ENCODE measurements around the gene GCHFR. TPM values are rescaled to one million over a fixed set of nuclear protein-coding genes. Genes with fewer than 3 reads are reported as not detected.
A peak's percentile ranks its signal among the peaks of the same experiment; 100 is the strongest.

Gene GCHFR
- total RNA-seq, 1 donor from 2014 or later, result 1.6 TPM

GRCh38 chr15:40803688-40804087, 39.8 kb downstream of the GCHFR start:
- no peak for DNase-seq (ENCODE audit: low spot score)
- intact Hi-C loops (cut with DNase I), result no loop called here

GRCh38 chr15:40806672-40807027, 42.8 kb downstream of the GCHFR start:
- intact Hi-C loops (cut with DNase I), result loop anchor here (1.0 to 5.0 kb wide), 3 partner anchors 51 to 114 kb away; partner anchors contain the start of genes RMDN3 and VPS18
- no peak for DNase-seq (ENCODE audit: low spot score)

DNA sequence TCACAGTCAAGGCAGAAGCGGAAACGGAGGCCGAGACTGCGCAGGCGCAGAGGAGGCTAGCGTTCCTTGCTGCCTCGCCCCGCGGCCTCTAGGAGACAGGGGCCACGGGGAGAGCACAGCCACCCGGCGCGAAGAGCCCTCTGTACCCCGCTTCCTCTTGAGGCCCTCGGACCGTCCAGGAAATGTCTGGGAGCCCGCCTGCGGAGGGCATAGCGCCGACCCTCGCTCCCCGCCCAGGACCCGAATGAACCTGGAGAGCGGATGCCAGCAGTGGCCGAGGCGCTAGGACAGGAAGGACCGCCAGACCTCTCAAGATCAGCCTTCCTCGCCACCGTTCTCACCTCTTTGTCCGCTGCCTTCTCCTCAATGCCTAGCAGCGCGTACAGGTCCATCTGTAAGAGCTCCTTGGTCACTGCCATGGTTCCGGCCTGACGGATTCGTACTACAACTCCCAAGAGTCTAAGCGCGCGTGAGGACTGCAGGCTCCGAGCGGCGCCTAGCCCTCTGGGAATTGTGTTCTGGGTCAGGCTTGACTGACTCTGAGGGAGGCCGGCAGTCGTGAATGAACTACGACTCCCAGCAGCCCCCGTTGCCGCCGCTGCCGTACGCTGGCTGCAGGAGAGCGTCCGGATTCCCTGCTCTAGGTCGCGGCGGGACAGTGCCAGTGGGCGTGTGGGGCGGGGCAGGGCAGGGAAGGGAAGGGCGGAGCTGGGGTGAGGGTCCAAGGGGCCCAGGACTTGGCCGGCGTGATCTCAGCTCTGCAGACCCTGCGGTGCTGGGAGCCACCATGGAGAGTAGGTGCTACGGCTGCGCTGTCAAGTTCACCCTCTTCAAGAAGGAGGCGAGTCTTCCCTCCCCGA, 43.4 kb downstream of the GCHFR start, which contains the start of the genes DNAJC17 and ZFYVE19:
TSS of gene DNAJC17 (minus strand) at position 446 of the 860 bp plus-strand sequence. CDS start at position 419, 27 bp downstream.
TSS of gene ZFYVE19 (plus strand) at position 62 of the 860 bp plus-strand sequence. CDS start at position 563, 501 bp downstream.
- peak; percentile 99 for DNase-seq (ENCODE audit: low spot score)
- intact Hi-C loops (cut with DNase I), result loop anchor here (1.0 to 5.0 kb wide), 3 partner anchors 52 to 115 kb away; partner anchors contain the start of genes RMDN3 and VPS18

GRCh38 chr15:40807888-40808461, 44.1 kb downstream of the GCHFR start:
- DNase-seq (ENCODE audit: low spot score), result no peak
- intact Hi-C loops (cut with DNase I), result loop anchor here (1.0 to 5.0 kb wide), 3 partner anchors 53 to 116 kb away; partner anchors contain the start of genes RMDN3 and VPS18

GRCh38 chr15:40808861-40809450, 45.1 kb downstream of the GCHFR start:
- intact Hi-C loops (cut with DNase I), result loop anchor here (5.0 kb wide), 1 partner anchor 117 kb away; no protein-coding TSS in a partner anchor
- no peak for DNase-seq (ENCODE audit: low spot score)

DNA sequence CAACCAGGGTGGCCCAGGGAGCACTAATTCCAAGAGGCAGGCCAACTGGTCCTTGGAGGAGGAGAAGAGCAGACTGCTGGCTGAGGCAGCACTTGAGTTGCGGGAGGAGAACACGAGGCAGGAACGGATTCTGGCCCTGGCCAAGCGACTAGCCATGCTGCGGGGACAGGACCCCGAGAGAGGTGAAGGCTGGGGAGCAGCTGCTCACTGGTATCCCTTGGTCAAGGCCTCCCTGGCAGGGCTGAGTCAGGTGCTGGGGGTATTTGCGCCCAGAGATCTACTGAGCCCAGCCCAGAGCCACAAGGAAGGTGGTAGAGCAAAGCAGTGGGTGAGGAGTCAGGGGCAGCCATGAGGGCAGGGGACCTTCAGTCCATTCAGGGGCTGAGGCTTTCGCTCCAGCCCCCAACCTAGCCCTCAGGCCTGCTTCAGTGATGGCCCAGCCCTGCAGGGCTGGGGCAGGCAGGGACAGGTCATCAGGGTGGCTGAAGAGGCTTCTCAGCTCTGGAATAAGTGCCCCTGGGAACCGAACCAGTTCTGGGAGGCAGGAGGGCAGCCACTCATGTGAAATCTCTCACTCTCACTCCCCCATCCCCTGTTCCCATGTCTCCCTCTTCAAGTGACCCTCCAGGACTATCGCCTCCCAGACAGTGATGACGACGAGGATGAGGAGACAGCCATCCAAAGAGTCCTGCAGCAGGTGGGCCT, 49.0 kb downstream of the GCHFR start:
- intact Hi-C loops (cut with DNase I), result no loop called here
- no peak for DNase-seq (ENCODE audit: low spot score)

DNA sequence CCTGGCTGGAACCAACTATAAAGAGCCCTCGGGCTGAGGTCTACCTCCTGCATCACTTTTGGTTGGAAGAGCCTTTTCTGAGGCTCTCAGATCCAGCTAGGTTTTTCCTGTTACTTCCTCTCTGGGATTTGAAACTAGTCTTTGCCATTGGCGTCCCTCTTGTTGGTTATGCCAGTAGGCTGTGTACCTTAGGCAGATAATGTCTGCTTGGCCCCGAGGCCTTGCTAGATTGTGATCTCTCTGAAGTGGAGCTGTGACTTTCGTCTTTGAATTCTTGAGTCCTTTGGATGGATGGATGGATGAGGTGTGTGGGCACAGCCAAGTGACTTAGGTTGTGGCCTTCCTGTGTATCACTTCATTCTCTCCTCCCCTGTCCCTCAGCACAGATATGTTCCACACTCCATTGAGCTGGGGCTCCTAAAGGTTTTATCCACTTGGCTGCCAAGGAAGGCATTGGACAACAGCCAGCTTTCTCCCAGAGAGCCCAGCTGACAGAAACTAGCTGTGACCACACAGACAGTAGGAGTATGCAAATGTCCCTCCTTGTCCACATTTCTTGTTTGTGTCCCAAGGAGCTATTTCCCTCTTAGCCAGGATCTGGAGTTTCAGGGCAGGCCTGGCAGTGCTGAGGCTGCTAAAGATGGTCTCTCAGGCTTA, 51.3 kb downstream of the GCHFR start:
- intact Hi-C loops (cut with DNase I), result no loop called here
- DNase-seq (ENCODE audit: low spot score), result no peak

Other genes starting within 250 kb of the GCHFR start
- 21.3 TPM for gene CCDC32, start 199.0 kb upstream of the GCHFR start, total RNA-seq
- gene RPUSD2, start 194.8 kb upstream of the GCHFR start, total RNA-seq, result 8.7 TPM
- gene KNL1, start 169.8 kb upstream of the GCHFR start, total RNA-seq, result 0.43 TPM
- 0.51 TPM for gene RAD51, start 68.9 kb upstream of the GCHFR start, total RNA-seq
- 21.1 TPM for gene RMDN3, start 8.8 kb upstream of the GCHFR start, total RNA-seq
- not detected for gene C15orf62, start 5.9 kb downstream of the GCHFR start, total RNA-seq
- gene ZFYVE19, start 43.0 kb downstream of the GCHFR start, total RNA-seq, result 11.0 TPM
- gene DNAJC17, start 43.4 kb downstream of the GCHFR start, total RNA-seq, result 19.1 TPM
- gene PPP1R14D, start 64.6 kb downstream of the GCHFR start, total RNA-seq, result not detected
- 0.59 TPM for gene SPINT1, start 80.0 kb downstream of the GCHFR start, total RNA-seq
- gene RHOV, start 110.2 kb downstream of the GCHFR start, total RNA-seq, result 0.13 TPM
- gene VPS18, start 130.4 kb downstream of the GCHFR start, total RNA-seq, result 16.0 TPM
- 11.5 TPM for gene DLL4, start 165.3 kb downstream of the GCHFR start, total RNA-seq
- gene CHAC1, start 189.4 kb downstream of the GCHFR start, total RNA-seq, result 1.6 TPM

Data from cardiac septum (tissue), 1 donor.